Forelimb muscle (tissue), 1 donor: ENCODE measurements around the gene GPC6. TPM values are rescaled to one million over a fixed set of nuclear protein-coding genes. Genes with fewer than 3 reads are reported as not detected.

Source experiments
- DNase-seq: peaks from one replicate; pipeline ENCODE4 v3.0.0-alpha.2; 2013; ENCODE audit warnings: low read depth
- polyA plus RNA-seq: library from polyadenylated mRNA; unstranded; fragments of 120-200 nt; gene quantifications from one replicate; pipeline ENCODE4 v1.2.1, GENCODE V29; 2013; ENCODE audit not compliant: insufficient read length

GPC6 gene
- polyA plus RNA-seq, 1 donor = 8.2 TPM

DNA sequence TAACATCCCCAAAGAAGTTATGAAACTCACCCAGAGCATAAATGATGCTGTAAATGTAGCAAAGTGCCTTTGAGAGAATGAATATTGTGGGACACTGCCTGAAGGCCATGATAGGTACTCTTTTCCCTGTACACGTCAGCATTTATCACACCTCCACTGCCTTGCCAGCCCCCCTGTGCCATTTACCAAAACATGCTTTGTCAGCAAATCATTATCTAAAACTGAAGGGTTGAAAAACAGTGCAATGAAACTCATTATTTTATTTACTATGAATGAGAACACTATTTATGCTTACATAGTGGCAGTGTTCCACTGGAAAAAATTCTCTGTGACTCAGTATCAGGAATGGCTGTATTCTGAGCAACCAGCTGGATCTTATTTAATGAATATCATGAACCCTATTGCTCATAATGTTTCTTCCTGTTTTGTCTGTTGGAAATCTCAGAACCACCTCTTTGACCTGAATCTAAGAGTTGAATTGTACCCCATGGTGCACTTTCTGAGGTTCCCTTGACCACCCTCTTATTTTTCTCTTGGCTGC is 688.7 kb downstream of the GPC6 start:
- DNase-seq = peak; percentile 36

DNA sequence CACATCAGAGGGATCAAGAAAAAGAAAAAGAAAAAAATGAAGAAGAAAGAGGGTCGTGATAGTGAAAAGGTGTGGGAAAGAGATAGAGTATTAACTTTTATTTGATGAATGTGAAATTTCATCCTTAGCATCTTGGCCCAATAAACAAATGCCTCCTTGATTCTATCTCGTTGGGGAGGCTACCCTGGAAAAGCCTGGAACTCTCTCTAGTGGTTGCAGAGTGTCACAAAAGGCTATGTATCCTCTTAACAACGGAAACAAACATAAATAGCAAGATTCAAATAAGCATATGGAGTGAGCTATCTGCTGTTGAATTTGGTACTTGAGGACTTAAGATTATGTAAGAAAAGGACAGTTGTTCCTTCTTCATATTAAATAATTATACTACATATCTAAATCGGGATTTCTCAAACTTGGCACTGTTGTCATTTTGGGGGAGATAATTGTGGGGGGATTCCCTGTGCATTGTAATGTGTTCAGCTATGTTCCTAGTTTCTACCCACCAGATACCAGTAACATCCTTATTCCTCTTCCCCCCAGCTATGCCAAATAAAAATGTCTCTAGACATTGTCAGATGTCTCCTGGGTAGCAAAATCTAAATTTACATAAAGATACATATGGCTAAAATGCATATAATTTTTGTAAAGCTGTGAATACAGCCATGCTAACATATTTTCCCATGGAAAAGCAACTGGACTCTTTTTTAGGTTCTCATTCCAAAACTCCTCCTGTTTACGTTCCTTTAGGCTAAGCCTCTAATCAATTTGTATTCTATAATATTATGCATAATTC is 695.7 kb downstream of the GPC6 start:
- DNase-seq = no peak

DNA sequence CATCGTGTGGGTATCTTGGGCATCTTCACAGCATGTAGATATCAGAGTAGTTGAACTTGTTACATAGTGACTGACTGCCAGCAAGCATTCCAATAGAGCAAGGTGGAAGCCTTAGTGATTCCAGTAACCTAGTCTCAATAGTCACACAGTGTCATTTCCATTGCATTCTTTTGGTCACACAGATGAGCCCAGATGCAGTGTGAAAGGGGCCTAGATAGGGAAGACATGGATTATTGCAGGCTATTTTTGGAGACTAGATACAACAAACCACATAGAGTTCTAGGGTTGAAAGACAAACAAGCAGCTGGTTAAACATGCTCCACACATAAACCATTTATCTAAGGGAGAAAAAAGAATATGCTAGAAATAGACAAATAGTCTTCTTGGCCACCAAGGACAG is 699.4 kb downstream of the GPC6 start:
- DNase-seq = no peak

DNA sequence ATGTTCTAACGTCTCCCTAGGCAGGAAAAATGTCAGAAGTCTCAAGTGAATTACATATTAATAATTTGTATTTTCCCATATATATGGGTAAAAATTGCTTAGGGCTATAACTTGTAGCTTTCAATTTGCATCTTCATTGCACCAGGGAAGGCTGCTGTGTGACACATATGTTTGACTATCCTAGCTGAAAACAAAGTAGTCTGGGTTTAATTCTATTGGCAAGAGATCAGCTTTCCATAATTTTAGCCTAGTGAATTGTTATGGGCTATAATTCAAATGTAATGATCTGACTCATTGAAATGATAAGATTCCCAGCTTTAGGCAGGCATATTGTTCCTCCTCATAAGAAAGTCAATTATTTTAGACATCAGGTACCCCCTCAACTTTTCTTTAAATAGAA is 699.8 kb downstream of the GPC6 start:
- no peak for DNase-seq

DNA sequence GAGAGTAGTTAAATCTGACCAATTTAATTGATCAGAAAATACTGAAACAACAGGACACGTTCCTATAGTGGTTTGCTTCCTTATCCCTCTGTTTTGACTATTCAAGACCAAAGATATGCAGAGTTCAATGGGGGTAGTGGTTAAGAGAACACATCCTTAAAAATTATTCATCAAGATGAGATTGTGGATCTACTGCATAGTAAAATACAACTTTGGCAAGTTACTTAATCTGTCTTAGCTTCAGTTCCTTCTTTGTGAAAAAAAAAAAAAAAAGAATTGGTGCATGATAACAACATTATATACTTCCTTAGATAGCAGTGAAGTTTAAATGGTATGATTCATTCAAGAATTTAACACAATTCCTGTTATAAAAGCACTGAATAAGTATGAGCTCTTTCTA is 700.8 kb downstream of the GPC6 start:
- no peak for DNase-seq

DNA sequence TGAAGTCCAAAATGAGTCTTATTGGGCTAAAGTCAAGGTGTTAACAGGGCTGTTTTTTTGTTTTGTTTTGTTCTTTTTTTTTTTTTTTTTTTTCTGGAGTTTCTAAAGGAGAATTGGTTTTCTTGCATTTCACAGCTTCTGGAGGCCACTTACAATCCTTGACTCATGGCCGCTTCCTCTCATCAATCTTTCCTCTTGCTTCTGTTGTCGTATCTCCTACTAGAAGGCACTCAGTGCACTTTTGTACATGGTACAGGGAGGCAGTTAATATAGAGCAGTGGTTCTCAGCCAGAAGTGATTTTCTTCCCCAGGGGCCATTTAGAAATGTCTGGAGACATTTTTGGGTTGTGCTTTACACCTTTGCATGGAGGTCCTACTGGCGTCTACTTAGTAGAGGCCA is 706.3 kb downstream of the GPC6 start:
- no peak for DNase-seq

DNA sequence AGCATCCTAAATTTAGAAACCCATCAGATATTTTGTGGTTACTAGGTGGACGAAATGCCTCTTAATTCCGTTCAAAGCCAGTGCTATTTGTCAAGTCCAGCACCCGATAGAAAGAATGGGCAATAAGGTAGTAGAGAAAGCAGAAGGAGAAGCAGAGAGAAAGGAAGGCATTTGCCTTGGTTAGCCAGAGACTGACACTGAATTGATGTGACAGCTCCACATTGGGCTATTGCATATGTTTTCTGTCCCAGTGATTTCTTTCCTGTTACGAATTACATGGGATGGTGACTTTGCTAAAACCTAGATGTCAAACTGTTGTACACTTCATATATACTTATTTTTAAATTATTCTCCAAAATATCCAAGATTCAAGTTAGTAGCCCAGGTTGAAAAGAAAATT is 710.3 kb downstream of the GPC6 start:
- no peak for DNase-seq

DNA sequence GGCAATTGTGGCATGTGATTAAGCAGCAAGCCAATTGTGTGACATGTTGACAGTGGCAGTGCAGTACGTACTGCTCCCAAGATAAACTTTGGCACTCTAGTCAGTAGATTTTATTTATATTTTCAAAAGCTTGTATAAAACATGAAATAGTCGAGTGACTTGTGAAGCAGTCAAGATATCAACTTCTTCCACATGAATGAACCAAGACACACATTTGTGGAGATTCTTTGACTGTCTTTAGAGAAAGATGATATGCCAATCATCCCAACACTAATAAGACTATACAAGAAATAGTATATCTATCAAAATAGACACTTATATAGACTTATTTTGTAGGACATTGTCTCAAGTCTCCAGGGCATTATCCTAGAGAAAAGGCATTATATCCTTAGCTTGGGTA is 714.8 kb downstream of the GPC6 start:
- DNase-seq = no peak

DNA sequence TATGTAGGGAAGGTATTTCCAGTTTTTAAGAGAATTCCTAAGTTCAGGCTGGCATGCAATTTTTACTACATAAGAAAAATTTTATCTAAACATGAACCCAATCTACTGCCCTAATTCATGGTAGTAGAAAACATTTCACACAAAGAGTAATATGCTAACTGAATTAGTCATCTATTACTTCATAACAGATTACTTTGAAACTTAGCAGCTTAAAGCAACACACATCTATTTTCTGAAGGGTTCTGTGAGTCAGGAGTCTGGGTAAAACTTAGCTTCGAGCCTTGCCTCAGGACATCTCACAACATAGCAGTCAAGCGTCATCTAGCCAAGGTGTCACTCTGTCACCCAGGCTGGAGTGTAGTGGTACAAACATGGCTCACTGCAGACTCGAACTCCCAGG is 715.4 kb downstream of the GPC6 start:
- no peak for DNase-seq

DNA sequence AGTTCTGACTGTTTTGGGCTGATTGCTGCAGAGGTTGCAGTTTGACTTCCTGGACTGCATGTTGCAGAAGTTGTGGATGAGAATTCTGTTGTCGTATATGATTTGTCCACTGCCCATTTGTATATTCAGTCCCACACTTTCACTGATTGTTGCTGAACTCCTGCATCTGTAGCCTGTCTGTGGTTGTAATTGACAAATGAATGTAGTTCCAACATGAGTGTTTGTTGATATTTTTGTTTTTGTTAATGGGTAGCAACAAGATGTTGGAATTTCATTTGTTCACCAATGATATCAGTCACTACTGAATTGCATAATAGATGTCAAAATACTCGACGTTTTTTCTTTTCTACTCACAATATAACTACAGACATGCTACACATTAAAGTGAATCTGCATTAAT is 719.0 kb downstream of the GPC6 start:
- DNase-seq = no peak

DNA sequence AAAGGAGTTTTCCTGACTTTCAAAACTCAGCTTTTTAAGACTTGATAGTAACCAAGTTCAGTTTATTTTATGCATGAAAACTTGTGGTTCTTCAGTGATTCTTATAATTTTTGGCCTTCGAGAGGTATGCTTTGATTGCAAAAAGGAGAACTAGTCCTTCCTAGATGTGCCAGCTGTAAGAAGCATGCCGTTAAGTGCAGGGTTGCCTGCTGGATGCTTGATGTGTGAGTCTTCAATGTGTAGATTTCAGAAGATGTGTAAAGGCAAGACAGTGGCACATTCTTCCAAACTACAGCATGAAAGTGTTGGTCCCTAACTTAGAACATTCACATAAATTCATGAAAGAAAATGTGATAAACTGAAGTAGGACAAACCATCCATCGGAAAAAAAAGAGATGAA is 720.4 kb downstream of the GPC6 start:
- DNase-seq = no peak

DNA sequence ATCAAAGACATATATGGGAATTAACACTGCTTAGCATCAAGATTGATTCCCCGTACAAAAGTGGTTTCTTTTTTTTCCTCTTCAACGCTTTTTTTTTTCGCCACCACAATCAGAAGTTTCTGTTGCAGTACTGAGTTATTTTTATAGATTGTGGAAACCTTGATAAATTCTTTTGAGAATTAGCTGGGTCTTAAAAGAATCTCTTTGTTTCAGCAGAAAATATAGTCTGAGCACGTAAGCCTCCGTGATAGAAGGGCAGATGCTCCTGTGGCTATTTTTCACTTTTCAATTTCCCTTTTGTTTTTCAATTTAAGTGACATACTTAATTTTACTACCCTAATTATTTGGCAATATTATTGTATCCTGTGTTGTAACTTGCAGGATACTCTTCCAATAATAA is 721.0 kb downstream of the GPC6 start:
- no peak for DNase-seq

DNA sequence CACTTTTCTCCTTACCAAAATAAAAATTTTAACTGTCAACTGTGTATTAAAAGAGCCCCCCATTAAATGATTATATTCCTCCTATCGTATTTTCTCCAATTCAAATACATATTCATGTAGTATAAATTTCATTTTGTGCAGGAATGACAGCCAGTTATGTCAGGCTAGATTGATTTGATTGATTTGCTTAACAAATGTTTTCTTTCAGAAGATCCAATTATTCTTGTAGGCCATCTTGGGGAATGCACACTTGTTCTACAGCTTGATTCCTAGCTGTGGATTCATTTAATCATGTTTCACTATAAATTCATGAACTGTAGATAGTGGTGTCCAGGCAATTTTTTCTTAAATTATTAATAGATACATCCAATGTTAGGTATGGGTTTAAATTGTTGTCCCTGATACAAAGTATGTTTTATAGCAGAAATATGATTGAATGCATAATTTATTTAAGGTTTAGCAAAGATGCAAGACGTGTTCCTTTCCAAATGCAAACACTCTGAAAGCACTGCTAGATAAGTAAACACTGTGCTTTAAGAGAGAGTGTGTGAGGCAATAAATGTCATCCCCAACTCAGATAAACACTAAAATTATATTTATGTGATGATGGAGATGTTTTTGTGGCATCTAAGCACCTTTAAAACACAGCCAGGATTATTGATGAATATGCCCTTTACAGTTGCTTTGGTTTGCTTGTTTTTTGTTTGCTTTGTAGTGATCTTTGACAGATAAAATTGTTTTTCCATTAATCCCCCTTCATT is 721.7 kb downstream of the GPC6 start:
- no peak for DNase-seq

DNA sequence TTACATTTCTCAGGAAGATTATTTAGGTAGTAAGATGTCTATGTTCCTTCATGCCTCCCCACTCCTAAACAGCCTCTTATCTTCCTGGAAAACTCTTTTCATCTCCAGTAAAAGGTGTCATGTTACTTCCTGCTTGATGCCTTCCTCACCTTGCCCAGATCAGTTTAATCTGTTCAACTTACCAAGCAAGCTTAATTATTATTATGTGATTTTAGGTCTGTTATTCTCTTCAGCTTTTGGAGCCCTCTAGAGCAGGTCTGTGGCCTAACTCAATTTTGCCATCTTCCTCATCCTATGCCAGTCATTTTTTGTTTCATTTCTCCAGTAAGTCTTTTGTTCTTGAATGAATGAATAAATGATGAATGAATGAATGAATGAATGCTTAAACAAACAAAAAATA is 724.5 kb downstream of the GPC6 start:
- no peak for DNase-seq

DNA sequence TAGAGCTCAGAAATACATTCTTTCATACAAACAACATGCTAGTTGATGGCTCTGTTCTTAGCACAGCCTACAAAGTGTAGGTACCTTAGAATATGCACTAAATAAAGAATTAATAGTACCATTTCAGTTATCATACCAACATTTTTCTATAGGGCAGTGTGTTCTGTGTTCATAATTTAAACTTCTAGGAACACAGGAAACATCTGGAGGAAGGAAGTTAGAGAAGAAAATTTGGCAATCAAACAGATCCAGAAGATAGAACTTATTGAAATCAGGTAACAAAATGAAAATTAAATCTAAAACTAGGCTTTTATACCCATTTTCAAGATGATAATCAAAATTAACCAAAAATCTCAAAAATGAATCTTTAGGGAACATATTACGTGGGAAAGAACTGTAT is 725.3 kb downstream of the GPC6 start:
- DNase-seq = no peak

DNA sequence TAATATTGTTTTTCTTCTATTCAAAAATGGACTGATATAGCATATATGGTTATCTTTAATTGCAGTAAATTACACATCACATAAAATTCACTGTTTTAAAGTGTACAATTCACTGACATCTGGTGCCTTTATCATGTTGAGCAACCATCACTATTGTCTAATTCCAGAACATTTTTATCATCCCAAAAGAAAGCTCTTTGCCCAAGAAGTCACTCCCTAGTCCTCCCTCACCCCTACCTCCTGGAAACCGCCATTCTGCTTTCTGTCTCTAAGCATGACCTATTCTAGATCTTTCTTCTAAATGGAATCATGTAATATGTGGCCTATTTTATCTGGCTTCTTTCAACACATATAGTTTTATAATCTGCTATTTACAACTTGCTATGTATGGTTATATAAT is 727.2 kb downstream of the GPC6 start:
- DNase-seq = no peak

DNA sequence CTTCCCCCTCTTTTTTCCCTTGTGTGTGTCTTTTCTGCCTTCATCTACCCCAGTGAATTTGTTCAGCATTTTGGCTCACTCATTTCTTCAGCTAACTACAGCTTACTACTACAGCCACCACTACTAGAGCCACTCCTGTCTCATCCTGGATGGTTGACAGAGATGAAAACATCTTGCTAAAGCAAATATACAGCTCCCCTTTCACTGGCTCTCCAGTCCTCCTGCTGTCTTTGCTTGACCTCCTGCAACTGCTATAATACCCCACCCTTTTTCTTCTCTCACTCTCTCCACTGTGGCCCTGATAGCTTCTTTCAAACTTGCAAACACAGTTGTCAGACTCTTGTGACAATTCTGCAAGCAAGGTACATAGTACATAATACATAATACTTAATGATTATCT is 729.3 kb downstream of the GPC6 start:
- DNase-seq = no peak

DNA sequence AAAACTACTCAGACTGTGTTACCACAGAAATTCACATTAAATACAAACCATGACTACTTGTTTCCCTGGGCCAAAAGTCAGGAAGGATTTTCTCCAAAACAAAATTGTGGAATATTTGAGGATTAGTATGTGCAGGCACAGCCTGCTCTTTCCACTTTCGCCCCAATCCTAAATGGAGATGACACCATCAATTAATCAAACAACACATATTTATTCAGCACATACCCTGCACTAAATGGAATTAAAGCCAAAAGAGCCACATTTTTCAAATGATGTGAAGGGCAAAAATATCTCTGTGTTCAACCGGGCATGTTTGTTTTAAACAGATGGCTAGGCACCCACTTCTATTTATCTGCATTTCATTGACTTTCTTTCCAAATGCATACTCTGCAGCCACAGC is 729.8 kb downstream of the GPC6 start:
- no peak for DNase-seq

DNA sequence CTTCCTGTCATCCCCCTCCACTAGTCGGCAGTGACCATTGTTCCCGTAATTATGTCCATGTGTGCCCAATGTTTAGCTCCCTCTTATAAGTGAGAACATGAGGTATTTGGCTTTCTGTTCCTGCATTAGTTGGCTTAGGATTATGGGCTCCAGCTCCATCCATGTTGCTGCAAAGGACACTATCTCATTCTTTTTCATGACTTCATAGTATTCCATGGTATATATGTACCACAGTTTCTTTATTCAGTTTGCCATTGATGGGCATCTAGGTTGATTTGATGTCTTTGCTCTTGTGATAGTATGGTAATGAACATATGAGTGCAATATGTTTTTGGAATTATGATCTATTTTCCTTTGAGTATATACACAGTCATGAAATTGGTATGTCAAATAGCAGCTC is 730.8 kb downstream of the GPC6 start:
- DNase-seq = no peak

DNA sequence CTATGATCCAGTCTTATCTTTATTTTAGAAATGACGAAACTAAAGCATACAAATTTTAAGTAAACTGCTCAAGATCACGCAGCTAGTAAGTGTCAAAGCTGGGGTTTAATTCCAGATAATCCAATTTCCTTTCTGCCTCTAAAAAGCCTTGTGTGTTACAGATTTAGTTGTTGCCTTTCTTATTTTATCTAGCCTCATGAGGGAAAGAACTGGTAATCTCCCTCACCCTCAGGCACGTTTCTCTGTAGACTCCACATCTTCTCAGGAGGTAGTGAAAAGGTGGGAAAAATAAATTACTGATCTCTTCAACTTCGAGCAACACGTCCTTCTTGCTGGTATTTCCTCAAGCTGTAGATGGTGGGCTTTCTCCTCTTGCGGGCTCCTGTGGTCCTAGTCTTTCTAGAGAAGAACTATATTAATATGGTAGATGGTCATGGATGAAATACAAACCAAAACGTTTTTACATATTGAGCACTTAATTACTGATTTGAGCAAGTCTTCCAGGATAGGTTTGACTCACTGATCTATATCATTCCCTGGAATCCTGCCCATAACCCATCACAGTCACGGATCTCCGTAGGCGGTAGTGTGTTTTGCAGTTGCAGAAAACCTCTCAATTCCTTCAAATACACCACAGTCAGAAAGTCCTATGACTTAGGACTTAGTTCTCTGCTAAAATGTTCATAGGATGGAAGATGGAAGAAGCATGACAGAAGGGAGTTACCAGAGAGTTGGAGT is 733.4 kb downstream of the GPC6 start:
- no peak for DNase-seq

DNA sequence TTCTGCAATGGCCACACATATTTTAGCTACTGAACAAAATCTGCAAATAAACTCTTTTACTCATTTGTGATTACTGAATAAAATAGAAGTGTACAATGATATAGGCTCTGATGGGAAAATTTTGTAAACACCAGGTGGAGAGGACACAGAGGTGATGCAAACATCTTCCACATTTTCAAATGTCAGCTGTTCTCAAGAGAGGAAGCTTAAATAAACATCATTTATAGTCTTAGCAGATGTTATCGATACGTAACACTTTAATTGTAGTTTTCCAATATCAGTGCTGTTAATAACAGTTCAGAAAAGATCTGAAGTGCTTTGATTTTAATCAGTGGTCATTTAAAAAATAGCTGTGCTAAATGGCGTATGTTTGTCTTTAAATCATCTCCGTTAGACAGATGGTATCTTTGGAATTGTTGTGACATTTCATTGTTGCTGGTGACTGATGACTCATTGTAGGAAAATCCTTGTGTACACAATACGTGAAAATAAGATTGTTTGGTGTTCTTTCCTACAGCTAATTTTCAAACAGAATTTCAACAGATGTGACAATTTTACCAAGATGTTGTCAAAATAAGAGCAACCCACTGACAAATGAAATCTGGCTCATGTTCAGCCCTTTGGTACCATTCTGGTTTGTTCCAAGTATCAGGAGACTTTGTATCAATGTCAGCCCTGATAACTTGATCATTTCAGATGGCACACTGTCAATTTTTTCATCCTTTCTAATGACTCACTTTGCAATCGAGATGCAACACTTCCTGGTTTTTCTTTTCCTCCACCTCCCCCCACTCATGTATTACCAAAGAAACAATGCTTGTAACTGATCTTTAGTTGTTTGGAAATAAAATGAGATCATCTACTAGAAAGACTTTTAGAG is 736.9 kb downstream of the GPC6 start:
- DNase-seq = no peak

DNA sequence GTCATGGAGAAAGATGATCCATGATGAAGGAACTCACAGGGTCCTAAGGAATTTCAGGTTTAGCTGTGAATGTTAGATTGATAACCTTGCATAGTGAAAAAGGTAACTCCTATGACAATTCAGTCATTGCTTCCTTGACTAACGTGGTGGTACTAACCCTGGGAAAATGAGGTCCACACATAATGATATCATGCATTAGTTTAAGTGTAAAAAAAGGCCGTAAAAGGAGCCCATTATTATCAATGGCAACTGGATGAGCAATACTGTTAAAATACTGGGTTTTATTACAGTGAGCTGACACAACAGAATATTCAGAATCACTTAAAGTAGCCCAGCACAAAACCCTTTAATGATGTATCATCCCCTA is 737.5 kb downstream of the GPC6 start:
- DNase-seq = no peak
